GM23338 (cell line): ENCODE data around the gene MARK3. TPM values are rescaled to one million over a fixed set of nuclear protein-coding genes. Genes with fewer than 3 reads are reported as not detected.

ENCODE experiments used
- ATAC-seq: fragments of 200-7000 bp; cut with Tn5 transposase; 3 replicates; pipeline ENCODE4 v1.9.1; 2020
- DNase-seq: peaks from one replicate; pipeline ENCODE4 v3.0.0-alpha.2; 2015; ENCODE audit warnings: low spot score
- H2AFZ ChIP-seq: fragments of 200-600 bp; sonication (generic); 2 replicates; pipeline ENCODE4 v1.8.0; 2016; ENCODE audit warnings: antibody characterized with exemption, mild to moderate bottlenecking, moderate library complexity
- H3F3A ChIP-seq: fragments of 200-600 bp; sonication (generic); replicated peaks from 2 replicates; pipeline ENCODE4 v1.8.0; 2017; ENCODE audit warnings: antibody characterized with exemption, mixed run types, low read depth
- H3K27ac ChIP-seq: fragments of 200-600 bp; sonication (generic); 2 replicates; pipeline ENCODE4 v1.6.1; 2016; ENCODE audit warnings: low read depth
- H3K27me3 ChIP-seq: fragments of 200-600 bp; sonication (generic); 2 replicates; pipeline ENCODE4 v1.8.0; 2016; ENCODE audit warnings: mild to moderate bottlenecking, mixed run types, moderate library complexity; ENCODE audit not compliant: insufficient read depth
- H3K36me3 ChIP-seq: fragments of 200-600 bp; sonication (generic); 2 replicates; pipeline ENCODE4 v1.8.0; 2016; ENCODE audit warnings: mild to moderate bottlenecking; ENCODE audit not compliant: insufficient read depth
- H3K4me1 ChIP-seq: fragments of 200-600 bp; sonication (generic); 2 replicates; pipeline ENCODE4 v1.8.0; 2016; ENCODE audit warnings: mild to moderate bottlenecking, moderate library complexity; ENCODE audit not compliant: insufficient read depth
- H3K4me2 ChIP-seq: fragments of 200-600 bp; sonication (generic); 2 replicates; pipeline ENCODE4 v1.7.1; 2017; ENCODE audit warnings: mixed run types
- H3K4me3 ChIP-seq: fragments of 200-600 bp; sonication (generic); 2 replicates; pipeline ENCODE4 v1.6.1; 2016; ENCODE audit warnings: mixed run types
- H3K79me2 ChIP-seq: fragments of 200-600 bp; sonication (generic); replicated peaks from 2 replicates; pipeline ENCODE4 v1.8.0; 2017; ENCODE audit warnings: mild to moderate bottlenecking; ENCODE audit not compliant: insufficient read depth
- H3K9me2 ChIP-seq: fragments of 200-600 bp; sonication (generic); 2 replicates; pipeline ENCODE4 v1.8.0; 2017; ENCODE audit not compliant: insufficient read depth
- H4K20me1 ChIP-seq: fragments of 200-600 bp; sonication (generic); replicated peaks from 2 replicates; pipeline ENCODE4 v1.8.0; 2017; ENCODE audit warnings: mild to moderate bottlenecking; ENCODE audit not compliant: insufficient read depth
- H3K27ac Mint-ChIP-seq: 2 replicates; pipeline ENCODE4 v1.8.0; 2020; ENCODE audit warnings: inconsistent platforms, mild to moderate bottlenecking, moderate library complexity, mixed read lengths
- H3K27me3 Mint-ChIP-seq: 3 replicates; pipeline ENCODE4 v1.8.0; 2022; ENCODE audit warnings: low read depth, mild to moderate bottlenecking, moderate library complexity, mixed read lengths, inconsistent platforms; ENCODE audit not compliant: insufficient read depth, poor library complexity
- H3K36me3 Mint-ChIP-seq: 3 replicates; pipeline ENCODE4 v1.8.0; 2021; ENCODE audit warnings: low read depth, mild to moderate bottlenecking, inconsistent platforms, moderate library complexity, mixed read lengths
- H3K4me1 Mint-ChIP-seq: 3 replicates; pipeline ENCODE4 v1.8.0; 2020; ENCODE audit warnings: mild to moderate bottlenecking, inconsistent platforms, mixed read lengths
- H3K4me3 Mint-ChIP-seq: 3 replicates; pipeline ENCODE4 v1.8.0; 2021; ENCODE audit warnings: moderate library complexity, mild to moderate bottlenecking, inconsistent platforms, mixed read lengths
- H3K9me3 Mint-ChIP-seq: 3 replicates; pipeline ENCODE4 v1.8.0; 2020; ENCODE audit warnings: moderate library complexity, mild to moderate bottlenecking, inconsistent platforms, mixed read lengths
- CREB1 ChIP-seq: fragments of 250-450 bp; sonication (Bioruptor Pico); IDR thresholded peaks from 2 replicates; pipeline ENCODE4 v1.5.0; 2020; ENCODE audit warnings: low read depth, mild to moderate bottlenecking, moderate library complexity
- EZH2 ChIP-seq: fragments of 200-600 bp; sonication (generic); IDR thresholded peaks from one replicate; pipeline ENCODE4 v1.8.0; 2017; ENCODE audit warnings: antibody characterized with exemption, mild to moderate bottlenecking, low read depth; ENCODE audit not compliant: unreplicated experiment
- EZH2phosphoT487 ChIP-seq: fragments of 200-600 bp; sonication (generic); IDR thresholded peaks from one replicate; pipeline ENCODE4 v1.8.1; 2018; ENCODE audit warnings: antibody characterized with exemption; ENCODE audit not compliant: unreplicated experiment
- JUNB ChIP-seq: IDR thresholded peaks from one replicate; pipeline ENCODE4 v1.6.1; 2016; ENCODE audit warnings: antibody characterized with exemption; ENCODE audit not compliant: unreplicated experiment
- NANOG ChIP-seq: IDR thresholded peaks from 2 replicates; pipeline ENCODE4 v1.6.1; 2016; ENCODE audit warnings: antibody characterized with exemption, borderline replicate concordance
- STAT1 ChIP-seq: IDR thresholded peaks from one replicate; pipeline ENCODE4 v1.6.1; 2016; ENCODE audit warnings: antibody characterized with exemption; ENCODE audit not compliant: unreplicated experiment
- ZNF331 ChIP-seq: fragments of 250-450 bp; sonication (Bioruptor Pico); IDR thresholded peaks from 2 replicates; pipeline ENCODE4 v1.5.0; 2020; ENCODE audit warnings: low read depth, mild to moderate bottlenecking, moderate library complexity
- polyA plus RNA-seq: library from polyadenylated mRNA; unstranded; fragments of >200 nt; fragmentation: Nextera tagmentation; extraction: Ambion mirVana; gene quantifications from 2 replicates; pipeline ENCODE4 v1.2.1, GENCODE V29; 2016
- total RNA-seq: library from RNA; depleted of rRNA; stranded (reverse); fragments of >200 nt; shearing (Covaris generic); gene quantifications from 2 replicates; pipeline ENCODE4 v1.2.3, GENCODE V29; 2014
- TF ChIP-seq, protein P1 (sequence below): IDR thresholded peaks from one replicate; pipeline ENCODE4 v1.6.1; 2018; ENCODE audit warnings: antibody characterized with exemption; ENCODE audit not compliant: unreplicated experiment
- TF ChIP-seq, protein P2 (sequence below), 2 experiments: fragments of 200-600 bp in 1 of 2; sonication (generic) in 1 of 2; conservative IDR thresholded peaks; 2 replicates each; pipeline versions ENCODE4 v1.5.1 to v1.6.1; 2016 to 2017; ENCODE audit warnings: antibody characterized with exemption in 2 of 2, low read depth in 2 of 2, mild to moderate bottlenecking in 2 of 2, moderate library complexity in 1 of 2
- TF ChIP-seq, protein P3 (sequence below): fragments of 250-450 bp; sonication (Bioruptor Pico); IDR thresholded peaks from 2 replicates; pipeline ENCODE4 v1.5.0; 2020; ENCODE audit warnings: mild to moderate bottlenecking, moderate library complexity

MARK3 gene
- total and polyA plus RNA-seq, 2 experiments from 2014 or later: 45.9 to 69.7 TPM

DNA sequence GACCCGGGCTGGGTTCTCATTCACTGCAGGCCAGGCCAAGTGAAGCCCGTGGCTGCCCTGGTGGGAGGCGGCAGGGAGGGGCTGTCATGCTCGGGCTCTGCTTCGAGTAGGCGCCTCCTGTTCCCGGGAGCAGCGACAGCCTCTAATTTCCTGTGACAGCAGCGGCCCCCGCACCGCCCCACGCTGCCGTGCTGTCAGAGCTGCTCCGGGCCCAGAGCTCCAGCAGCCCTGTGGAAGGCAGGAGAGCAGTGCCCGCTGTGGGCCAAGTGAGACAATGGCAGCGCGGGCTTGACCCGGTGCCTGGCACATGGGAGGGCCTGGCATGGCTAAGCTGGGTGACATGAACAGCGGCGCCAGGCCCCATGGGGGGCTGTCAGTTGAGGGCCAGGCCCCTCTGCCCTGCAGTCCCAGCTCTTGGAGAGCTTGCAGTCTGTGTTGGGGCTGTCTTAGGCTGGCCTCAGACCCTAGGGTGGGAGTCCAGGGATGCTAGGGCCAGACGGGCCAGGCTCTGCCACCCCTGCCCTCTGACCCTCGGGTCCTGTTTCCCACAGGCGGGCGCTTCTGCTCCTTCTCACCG lies 148.9 kb downstream of the MARK3 start:
- Mint-ChIP-seq H3K27me3 (peaks cover 14% of the 10 kb centered on the region), H3K27ac (no peak overlapping the region), H3K4me3 (no peak overlapping the region), H3K36me3 (peaks cover 4% of the 10 kb centered on the region; the same call in 1 of the 3 replicates), H3K4me1 (peaks cover 9% of the 10 kb centered on the region), H3K9me3 (no peaks in the 10 kb centered on the region; the same call in 2 of the 3 replicates)
- no peak overlapping the region for H3K27ac ChIP-seq
- H4K20me1 ChIP-seq: peaks cover 10% of the 10 kb centered on the region
- no peaks in the 10 kb centered on the region for H3F3A ChIP-seq
- peaks cover 22% of the 10 kb centered on the region for H3K79me2 ChIP-seq
- H3K36me3 ChIP-seq: no peaks in the 10 kb centered on the region
- TF ChIP-seq CREB1 (CRISPR knock-in tag) (no peak), ZNF331 (CRISPR knock-in tag) (no peak), STAT1 (no peak), JUNB (no peak), EZH2phosphoT487 (no peak), EZH2 (no peak)
- TF ChIP-seq, protein P1, sequence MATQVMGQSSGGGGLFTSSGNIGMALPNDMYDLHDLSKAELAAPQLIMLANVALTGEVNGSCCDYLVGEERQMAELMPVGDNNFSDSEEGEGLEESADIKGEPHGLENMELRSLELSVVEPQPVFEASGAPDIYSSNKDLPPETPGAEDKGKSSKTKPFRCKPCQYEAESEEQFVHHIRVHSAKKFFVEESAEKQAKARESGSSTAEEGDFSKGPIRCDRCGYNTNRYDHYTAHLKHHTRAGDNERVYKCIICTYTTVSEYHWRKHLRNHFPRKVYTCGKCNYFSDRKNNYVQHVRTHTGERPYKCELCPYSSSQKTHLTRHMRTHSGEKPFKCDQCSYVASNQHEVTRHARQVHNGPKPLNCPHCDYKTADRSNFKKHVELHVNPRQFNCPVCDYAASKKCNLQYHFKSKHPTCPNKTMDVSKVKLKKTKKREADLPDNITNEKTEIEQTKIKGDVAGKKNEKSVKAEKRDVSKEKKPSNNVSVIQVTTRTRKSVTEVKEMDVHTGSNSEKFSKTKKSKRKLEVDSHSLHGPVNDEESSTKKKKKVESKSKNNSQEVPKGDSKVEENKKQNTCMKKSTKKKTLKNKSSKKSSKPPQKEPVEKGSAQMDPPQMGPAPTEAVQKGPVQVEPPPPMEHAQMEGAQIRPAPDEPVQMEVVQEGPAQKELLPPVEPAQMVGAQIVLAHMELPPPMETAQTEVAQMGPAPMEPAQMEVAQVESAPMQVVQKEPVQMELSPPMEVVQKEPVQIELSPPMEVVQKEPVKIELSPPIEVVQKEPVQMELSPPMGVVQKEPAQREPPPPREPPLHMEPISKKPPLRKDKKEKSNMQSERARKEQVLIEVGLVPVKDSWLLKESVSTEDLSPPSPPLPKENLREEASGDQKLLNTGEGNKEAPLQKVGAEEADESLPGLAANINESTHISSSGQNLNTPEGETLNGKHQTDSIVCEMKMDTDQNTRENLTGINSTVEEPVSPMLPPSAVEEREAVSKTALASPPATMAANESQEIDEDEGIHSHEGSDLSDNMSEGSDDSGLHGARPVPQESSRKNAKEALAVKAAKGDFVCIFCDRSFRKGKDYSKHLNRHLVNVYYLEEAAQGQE: no peak
- no peaks in the 10 kb centered on the region for H3K4me1 ChIP-seq
- H3K27me3 ChIP-seq: no peaks in the 10 kb centered on the region
- no peak overlapping the region for H2AFZ ChIP-seq
- no peak for ATAC-seq
- no peak for DNase-seq
- H3K9me2 ChIP-seq: no peaks in the 10 kb centered on the region
- H3K4me2 ChIP-seq: no peak overlapping the region
- H3K4me3 ChIP-seq: no peak overlapping the region

DNA sequence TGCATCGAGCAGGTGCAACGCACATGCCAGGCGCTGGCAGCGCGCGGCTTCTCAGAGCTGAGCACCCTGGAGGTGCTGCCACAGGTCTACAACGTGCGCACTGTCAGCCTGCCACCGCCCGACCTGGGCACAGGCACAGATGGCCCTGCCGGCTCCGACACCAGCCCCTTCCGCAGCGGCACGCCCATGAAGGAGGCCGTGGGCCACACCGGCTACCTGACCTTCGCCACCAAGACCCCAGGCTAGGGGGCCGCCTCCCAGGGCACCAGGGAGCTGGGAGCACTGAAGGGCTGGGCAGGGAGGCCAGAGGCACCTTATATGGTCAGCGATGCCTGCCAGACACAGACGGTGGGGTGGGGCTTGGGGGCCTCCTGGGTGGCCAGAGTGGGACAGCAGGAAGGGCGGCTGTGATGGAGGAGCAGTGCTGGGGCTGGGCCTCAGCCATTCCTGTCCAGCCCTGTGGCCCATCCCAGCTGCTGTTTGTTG lies 149.4 kb downstream of the MARK3 start:
- Mint-ChIP-seq H3K4me3 (no peak overlapping the region), H3K36me3 (peaks cover 4% of the 10 kb centered on the region; the same call in 1 of the 3 replicates)
- no peak overlapping the region for H3K4me3 ChIP-seq
- TF ChIP-seq, protein P2, sequence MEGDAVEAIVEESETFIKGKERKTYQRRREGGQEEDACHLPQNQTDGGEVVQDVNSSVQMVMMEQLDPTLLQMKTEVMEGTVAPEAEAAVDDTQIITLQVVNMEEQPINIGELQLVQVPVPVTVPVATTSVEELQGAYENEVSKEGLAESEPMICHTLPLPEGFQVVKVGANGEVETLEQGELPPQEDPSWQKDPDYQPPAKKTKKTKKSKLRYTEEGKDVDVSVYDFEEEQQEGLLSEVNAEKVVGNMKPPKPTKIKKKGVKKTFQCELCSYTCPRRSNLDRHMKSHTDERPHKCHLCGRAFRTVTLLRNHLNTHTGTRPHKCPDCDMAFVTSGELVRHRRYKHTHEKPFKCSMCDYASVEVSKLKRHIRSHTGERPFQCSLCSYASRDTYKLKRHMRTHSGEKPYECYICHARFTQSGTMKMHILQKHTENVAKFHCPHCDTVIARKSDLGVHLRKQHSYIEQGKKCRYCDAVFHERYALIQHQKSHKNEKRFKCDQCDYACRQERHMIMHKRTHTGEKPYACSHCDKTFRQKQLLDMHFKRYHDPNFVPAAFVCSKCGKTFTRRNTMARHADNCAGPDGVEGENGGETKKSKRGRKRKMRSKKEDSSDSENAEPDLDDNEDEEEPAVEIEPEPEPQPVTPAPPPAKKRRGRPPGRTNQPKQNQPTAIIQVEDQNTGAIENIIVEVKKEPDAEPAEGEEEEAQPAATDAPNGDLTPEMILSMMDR (conservative IDR thresholded peaks at IDR 0.05; ENCODE audit: low read depth in 2 of 2): no peak
- no peak for TF ChIP-seq NANOG
- TF ChIP-seq EZH2phosphoT487: no peak
- no peak for TF ChIP-seq STAT1
- TF ChIP-seq, protein P3, sequence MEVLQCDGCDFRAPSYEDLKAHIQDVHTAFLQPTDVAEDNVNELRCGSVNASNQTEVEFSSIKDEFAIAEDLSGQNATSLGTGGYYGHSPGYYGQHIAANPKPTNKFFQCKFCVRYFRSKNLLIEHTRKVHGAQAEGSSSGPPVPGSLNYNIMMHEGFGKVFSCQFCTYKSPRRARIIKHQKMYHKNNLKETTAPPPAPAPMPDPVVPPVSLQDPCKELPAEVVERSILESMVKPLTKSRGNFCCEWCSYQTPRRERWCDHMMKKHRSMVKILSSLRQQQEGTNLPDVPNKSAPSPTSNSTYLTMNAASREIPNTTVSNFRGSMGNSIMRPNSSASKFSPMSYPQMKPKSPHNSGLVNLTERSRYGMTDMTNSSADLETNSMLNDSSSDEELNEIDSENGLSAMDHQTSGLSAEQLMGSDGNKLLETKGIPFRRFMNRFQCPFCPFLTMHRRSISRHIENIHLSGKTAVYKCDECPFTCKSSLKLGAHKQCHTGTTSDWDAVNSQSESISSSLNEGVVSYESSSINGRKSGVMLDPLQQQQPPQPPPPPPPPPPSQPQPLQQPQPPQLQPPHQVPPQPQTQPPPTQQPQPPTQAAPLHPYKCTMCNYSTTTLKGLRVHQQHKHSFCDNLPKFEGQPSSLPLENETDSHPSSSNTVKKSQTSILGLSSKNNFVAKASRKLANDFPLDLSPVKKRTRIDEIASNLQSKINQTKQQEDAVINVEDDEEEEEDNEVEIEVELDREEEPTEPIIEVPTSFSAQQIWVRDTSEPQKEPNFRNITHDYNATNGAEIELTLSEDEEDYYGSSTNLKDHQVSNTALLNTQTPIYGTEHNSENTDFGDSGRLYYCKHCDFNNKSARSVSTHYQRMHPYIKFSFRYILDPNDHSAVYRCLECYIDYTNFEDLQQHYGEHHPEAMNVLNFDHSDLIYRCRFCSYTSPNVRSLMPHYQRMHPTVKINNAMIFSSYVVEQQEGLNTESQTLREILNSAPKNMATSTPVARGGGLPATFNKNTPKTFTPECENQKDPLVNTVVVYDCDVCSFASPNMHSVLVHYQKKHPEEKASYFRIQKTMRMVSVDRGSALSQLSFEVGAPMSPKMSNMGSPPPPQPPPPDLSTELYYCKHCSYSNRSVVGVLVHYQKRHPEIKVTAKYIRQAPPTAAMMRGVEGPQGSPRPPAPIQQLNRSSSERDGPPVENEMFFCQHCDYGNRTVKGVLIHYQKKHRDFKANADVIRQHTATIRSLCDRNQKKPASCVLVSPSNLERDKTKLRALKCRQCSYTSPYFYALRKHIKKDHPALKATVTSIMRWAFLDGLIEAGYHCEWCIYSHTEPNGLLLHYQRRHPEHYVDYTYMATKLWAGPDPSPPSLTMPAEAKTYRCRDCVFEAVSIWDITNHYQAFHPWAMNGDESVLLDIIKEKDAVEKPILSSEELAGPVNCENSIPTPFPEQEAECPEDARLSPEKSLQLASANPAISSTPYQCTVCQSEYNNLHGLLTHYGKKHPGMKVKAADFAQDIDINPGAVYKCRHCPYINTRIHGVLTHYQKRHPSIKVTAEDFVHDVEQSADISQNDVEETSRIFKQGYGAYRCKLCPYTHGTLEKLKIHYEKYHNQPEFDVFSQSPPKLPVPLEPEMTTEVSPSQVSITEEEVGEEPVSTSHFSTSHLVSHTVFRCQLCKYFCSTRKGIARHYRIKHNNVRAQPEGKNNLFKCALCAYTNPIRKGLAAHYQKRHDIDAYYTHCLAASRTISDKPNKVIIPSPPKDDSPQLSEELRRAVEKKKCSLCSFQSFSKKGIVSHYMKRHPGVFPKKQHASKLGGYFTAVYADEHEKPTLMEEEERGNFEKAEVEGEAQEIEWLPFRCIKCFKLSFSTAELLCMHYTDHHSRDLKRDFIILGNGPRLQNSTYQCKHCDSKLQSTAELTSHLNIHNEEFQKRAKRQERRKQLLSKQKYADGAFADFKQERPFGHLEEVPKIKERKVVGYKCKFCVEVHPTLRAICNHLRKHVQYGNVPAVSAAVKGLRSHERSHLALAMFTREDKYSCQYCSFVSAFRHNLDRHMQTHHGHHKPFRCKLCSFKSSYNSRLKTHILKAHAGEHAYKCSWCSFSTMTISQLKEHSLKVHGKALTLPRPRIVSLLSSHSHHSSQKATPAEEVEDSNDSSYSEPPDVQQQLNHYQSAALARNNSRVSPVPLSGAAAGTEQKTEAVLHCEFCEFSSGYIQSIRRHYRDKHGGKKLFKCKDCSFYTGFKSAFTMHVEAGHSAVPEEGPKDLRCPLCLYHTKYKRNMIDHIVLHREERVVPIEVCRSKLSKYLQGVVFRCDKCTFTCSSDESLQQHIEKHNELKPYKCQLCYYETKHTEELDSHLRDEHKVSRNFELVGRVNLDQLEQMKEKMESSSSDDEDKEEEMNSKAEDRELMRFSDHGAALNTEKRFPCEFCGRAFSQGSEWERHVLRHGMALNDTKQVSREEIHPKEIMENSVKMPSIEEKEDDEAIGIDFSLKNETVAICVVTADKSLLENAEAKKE: no peak

More for the DNA sequence above, 149.4 kb downstream of the MARK3 start:
- Histone ChIP-seq H3K27ac (no peak overlapping the region), H4K20me1 (peaks cover 10% of the 10 kb centered on the region), H3K4me1 (no peaks in the 10 kb centered on the region), H2AFZ (no peak overlapping the region), H3F3A (no peaks in the 10 kb centered on the region), H3K4me2 (no peak overlapping the region), H3K36me3 (no peaks in the 10 kb centered on the region), H3K9me2 (no peaks in the 10 kb centered on the region), H3K27me3 (no peaks in the 10 kb centered on the region), H3K79me2 (peaks cover 18% of the 10 kb centered on the region)
- no peak for DNase-seq
- no peak for ATAC-seq
- H3K4me1 Mint-ChIP-seq: peaks cover 11% of the 10 kb centered on the region
- peaks cover 11% of the 10 kb centered on the region for H3K27me3 Mint-ChIP-seq
- no peak overlapping the region for H3K27ac Mint-ChIP-seq
- no peaks in the 10 kb centered on the region for H3K9me3 Mint-ChIP-seq
